ENCODE data around the gene GPR34.

The GPR34 gene

DNA sequence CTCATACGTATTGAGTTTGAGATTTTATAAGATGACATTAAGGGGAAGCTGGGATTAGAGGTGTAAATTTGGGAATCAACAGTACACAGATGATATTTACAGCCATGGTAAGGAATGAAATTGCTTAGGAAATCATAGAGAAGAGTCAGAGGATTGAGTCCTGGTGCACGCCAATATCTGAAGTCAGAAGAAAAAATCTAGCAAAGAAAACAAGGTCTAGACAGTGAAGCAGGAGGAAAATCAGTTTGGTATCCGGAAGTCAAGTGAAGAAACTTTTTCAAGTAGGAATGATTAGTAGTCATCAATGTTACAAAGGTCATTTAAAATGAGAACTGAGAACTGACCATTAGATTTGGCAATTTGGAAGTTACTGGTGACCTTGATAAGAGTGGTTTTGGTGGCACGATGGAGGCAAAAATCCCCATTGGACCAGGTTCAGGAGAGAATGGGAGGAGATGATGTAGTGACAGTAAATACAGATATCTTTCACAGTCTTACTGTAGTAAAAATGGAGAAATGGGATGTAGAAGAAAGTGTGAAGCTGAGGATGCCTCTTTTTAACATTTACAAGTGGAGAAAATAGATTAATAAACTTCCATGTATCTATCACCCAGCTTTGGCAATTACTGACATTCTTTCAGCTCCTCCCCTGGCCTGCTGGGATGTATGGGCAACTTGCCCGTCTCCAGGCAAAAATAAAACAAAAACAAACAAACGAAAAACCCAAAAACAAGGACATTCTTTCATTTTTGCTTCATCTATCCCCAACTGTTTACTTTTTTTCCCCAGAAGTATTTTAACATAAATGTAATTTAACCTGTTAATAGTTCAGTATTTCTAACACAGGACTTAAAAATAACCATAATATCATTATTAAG lies 11.4 kb upstream of the GPR34 start:
- Mint-ChIP-seq H3K4me3 (no peak overlapping the region), H3K9me3 (no peaks in the 10 kb centered on the region), H3K4me1 (no peaks in the 10 kb centered on the region), H3K27me3 (no peaks in the 10 kb centered on the region), H3K36me3 (peaks cover 16% of the 10 kb centered on the region), H3K27ac (no peak overlapping the region)

GRCh38 chrX:41684138-41684537 lies 4.6 kb upstream of the GPR34 start:
- peaks cover 3% of the 10 kb centered on the region for H3K36me3 Mint-ChIP-seq
- H3K9me3 Mint-ChIP-seq, result no peaks in the 10 kb centered on the region
- H3K4me3 Mint-ChIP-seq, result no peak overlapping the region
- H3K4me1 Mint-ChIP-seq, result peaks cover 6% of the 10 kb centered on the region
- H3K27me3 Mint-ChIP-seq, result no peaks in the 10 kb centered on the region
- no peak overlapping the region for H3K27ac Mint-ChIP-seq

- Mint-ChIP-seq H3K4me1 (peaks cover 6% of the 10 kb centered on the region), H3K36me3 (peaks cover 3% of the 10 kb centered on the region), H3K4me3 (no peak overlapping the region), H3K27ac (no peak overlapping the region), H3K27me3 (no peaks in the 10 kb centered on the region), H3K9me3 (no peaks in the 10 kb centered on the region)
Measured at GRCh38 chrX:41684940-41685339, 3.8 kb upstream of the GPR34 start.

GRCh38 chrX:41686788-41687187 lies 2.0 kb upstream of the GPR34 start:
- no peaks in the 10 kb centered on the region for H3K27me3 Mint-ChIP-seq
- H3K27ac Mint-ChIP-seq, result no peak overlapping the region
- H3K4me1 Mint-ChIP-seq, result peaks cover 6% of the 10 kb centered on the region
- no peak overlapping the region for H3K4me3 Mint-ChIP-seq
- no peaks in the 10 kb centered on the region for H3K9me3 Mint-ChIP-seq
- H3K36me3 Mint-ChIP-seq, result no peaks in the 10 kb centered on the region

- no peaks in the 10 kb centered on the region for H3K36me3 Mint-ChIP-seq
- no peak overlapping the region for H3K4me3 Mint-ChIP-seq
- no peaks in the 10 kb centered on the region for H3K27me3 Mint-ChIP-seq
- H3K9me3 Mint-ChIP-seq, result no peaks in the 10 kb centered on the region
- H3K27ac Mint-ChIP-seq, result no peak overlapping the region
- H3K4me1 Mint-ChIP-seq, result peaks cover 10% of the 10 kb centered on the region
Measured at GRCh38 chrX:41688156-41688555, 617 bp upstream of the GPR34 start.

DNA sequence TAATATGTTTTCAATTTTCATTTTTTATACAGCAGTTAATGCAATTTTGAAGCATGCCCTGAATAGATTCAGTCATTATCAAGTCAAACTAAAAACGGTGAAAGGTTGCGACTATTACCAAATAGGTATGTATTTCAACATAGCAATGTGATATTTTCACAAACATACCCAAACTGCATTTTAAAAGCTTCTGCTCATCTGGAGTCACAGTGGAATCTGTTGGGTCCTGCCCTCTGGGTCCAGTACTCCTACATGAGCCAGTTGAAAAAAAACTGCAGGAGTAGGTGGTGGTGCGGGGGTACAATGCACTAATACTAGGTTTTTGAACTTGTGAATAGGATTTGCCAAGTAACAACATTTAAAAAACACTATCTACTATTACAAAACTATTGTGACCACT lies 938 bp downstream of the GPR34 start:
- H3K27me3 Mint-ChIP-seq, result no peaks in the 10 kb centered on the region
- peaks cover 19% of the 10 kb centered on the region for H3K4me1 Mint-ChIP-seq
- no peaks in the 10 kb centered on the region for H3K36me3 Mint-ChIP-seq
- H3K9me3 Mint-ChIP-seq, result no peaks in the 10 kb centered on the region
- no peak overlapping the region for H3K4me3 Mint-ChIP-seq
- no peak overlapping the region for H3K27ac Mint-ChIP-seq

DNA sequence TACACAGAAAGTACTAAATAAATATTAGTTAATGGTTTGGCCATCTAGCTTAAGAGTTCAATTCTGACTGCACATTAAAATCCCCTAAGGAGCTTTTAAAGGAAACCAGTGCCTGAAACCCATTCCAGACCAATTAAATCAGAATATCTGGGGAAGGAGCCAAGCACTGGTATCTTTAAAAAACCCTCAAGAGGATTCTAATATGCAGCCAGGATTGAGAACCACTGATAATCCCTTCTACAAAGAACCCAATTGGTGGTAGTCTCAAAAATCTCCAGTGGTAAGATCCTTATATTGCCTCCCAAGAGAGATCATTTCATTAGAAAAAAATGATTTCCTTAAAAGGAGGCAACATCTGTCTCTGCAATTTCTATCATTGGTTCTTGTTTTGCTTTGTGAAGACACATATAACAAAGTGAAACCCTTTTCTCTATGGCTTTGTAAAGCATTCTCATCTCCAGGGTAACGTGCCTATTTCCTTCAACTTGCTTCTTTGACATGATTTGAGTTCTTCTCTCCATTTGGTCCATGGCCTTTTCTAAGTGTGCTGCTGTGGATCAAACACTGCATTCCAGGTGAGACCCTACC lies 3.5 kb downstream of the GPR34 start:
- H3K4me1 Mint-ChIP-seq, result peaks cover 28% of the 10 kb centered on the region

DNA sequence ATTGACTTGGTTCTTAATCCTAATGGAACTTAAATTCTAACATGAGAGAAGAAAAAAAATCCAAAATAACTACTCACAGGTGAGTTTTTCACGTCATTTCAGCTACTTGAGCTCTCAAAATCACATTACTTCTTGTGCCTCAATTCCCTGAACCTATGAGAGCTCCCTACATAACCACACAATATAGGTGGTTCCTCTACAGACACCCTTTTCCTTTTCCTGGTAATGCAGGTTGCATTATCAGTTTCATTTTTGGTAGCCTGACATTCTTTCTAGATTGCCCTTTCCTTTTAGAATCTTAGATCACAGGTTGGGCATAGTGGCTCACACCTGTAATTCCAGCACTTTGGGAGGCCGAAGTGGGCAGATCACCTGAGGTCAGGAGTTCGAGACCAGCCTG lies 4.3 kb downstream of the GPR34 start:
- no peak overlapping the region for H3K4me3 Mint-ChIP-seq
- peaks cover 28% of the 10 kb centered on the region for H3K4me1 Mint-ChIP-seq
- no peaks in the 10 kb centered on the region for H3K27me3 Mint-ChIP-seq
- no peaks in the 10 kb centered on the region for H3K9me3 Mint-ChIP-seq
- H3K36me3 Mint-ChIP-seq, result peaks cover 10% of the 10 kb centered on the region
- H3K27ac Mint-ChIP-seq, result no peak overlapping the region

More for the DNA sequence above, 3.5 kb downstream of the GPR34 start:
- Mint-ChIP-seq H3K9me3 (no peaks in the 10 kb centered on the region), H3K36me3 (peaks cover 10% of the 10 kb centered on the region), H3K27me3 (no peaks in the 10 kb centered on the region), H3K4me3 (no peak overlapping the region), H3K27ac (no peak overlapping the region)

DNA sequence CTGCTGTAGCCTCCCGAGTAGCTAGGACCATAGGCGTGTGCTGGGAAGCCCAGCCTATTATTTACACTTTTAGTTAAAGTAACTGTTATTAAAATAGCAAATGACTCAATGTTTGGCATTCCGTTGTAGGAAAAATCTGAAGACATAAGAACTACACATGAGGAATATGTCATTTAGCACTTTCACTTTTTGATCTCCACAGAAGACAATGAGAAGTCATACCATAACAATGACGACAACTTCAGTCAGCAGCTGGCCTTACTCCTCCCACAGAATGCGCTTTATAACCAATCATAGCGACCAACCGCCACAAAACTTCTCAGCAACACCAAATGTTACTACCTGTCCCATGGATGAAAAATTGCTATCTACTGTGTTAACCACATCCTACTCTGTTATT lies 6.7 kb downstream of the GPR34 start:
- no peaks in the 10 kb centered on the region for H3K9me3 Mint-ChIP-seq
- no peaks in the 10 kb centered on the region for H3K27me3 Mint-ChIP-seq
- no peak overlapping the region for H3K27ac Mint-ChIP-seq
- peaks cover 22% of the 10 kb centered on the region for H3K4me1 Mint-ChIP-seq
- no peak overlapping the region for H3K4me3 Mint-ChIP-seq
- H3K36me3 Mint-ChIP-seq, result peaks cover 10% of the 10 kb centered on the region

- Mint-ChIP-seq H3K9me3 (no peaks in the 10 kb centered on the region), H3K4me1 (peaks cover 25% of the 10 kb centered on the region), H3K36me3 (peaks cover 6% of the 10 kb centered on the region), H3K27me3 (no peaks in the 10 kb centered on the region), H3K27ac (no peak overlapping the region), H3K4me3 (no peak overlapping the region)
Measured at GRCh38 chrX:41703574-41704029, 14.8 kb downstream of the GPR34 start.

DNA sequence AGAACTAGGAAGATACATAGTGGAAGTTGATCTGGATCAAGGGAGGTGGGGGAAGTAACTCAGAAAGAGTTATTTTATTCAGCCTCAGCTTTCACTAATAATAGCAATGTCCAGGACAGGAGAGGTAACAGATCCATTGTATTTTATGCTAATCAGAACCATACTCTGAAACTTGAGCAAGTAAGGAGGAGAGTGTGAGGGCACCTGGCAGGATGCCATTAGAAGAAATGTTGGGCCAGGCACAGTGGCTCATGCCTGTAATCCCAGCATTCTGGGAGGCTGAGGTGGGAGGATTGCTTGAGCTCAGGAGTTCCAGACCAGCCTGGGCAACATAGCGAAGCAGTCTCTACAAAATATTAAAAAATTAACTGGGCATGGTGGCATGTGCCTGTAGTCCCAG lies 16.3 kb downstream of the GPR34 start:
- Mint-ChIP-seq H3K27ac (no peak overlapping the region), H3K4me1 (peaks cover 31% of the 10 kb centered on the region), H3K9me3 (no peaks in the 10 kb centered on the region), H3K4me3 (no peak overlapping the region), H3K36me3 (peaks cover 6% of the 10 kb centered on the region), H3K27me3 (no peaks in the 10 kb centered on the region)

DNA sequence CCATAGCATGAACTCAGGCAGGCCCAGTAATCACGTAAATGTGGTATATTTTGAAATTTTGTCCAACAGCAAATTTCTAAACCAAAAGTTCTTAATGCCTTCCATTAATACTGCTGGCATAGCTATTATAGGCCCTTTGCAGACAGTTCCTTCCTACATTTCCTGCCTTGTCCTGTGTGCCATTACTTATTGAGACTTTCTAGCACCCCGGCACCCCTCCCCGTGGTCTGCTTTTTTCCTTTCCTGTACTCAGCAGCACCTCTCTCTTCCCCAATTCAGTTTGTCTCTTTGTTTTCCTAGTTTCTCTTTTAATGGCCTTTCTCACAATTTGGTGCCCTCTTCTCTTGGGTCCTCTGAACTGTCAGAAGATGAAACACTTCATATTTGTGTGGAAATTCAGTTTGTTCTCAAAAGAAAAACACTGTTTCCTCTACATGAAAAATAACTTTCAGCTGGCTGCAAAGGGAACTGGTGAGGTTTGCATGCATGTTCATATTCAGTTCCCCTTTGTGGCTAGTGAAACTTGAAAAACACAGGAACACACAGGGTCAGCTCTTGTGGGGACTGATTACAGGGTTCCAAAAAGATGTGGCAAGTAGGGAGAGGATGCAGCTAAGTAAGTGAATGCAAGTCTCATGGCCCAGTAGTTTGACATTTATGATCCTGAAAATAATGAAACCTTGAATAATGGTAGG lies 17.1 kb downstream of the GPR34 start:
- Mint-ChIP-seq H3K4me1 (peaks cover 34% of the 10 kb centered on the region), H3K27me3 (no peaks in the 10 kb centered on the region), H3K27ac (peak overlapping the region; percentile 72), H3K4me3 (no peak overlapping the region), H3K9me3 (no peaks in the 10 kb centered on the region), H3K36me3 (peaks cover 6% of the 10 kb centered on the region)

GRCh38 chrX:41707218-41707617 lies 18.4 kb downstream of the GPR34 start:
- H3K36me3 Mint-ChIP-seq, result peaks cover 6% of the 10 kb centered on the region
- H3K4me1 Mint-ChIP-seq, result peaks cover 34% of the 10 kb centered on the region
- H3K27me3 Mint-ChIP-seq, result no peaks in the 10 kb centered on the region
- no peaks in the 10 kb centered on the region for H3K9me3 Mint-ChIP-seq
- H3K4me3 Mint-ChIP-seq, result no peak overlapping the region
- no peak overlapping the region for H3K27ac Mint-ChIP-seq

- Mint-ChIP-seq H3K27me3 (no peaks in the 10 kb centered on the region), H3K27ac (no peak overlapping the region), H3K36me3 (peaks cover 4% of the 10 kb centered on the region), H3K9me3 (no peaks in the 10 kb centered on the region), H3K4me3 (no peak overlapping the region), H3K4me1 (peaks cover 34% of the 10 kb centered on the region)
Measured at GRCh38 chrX:41708486-41708885, 19.7 kb downstream of the GPR34 start.

- H3K36me3 Mint-ChIP-seq, result peaks cover 2% of the 10 kb centered on the region
- H3K27me3 Mint-ChIP-seq, result no peaks in the 10 kb centered on the region
- H3K4me1 Mint-ChIP-seq, result peaks cover 20% of the 10 kb centered on the region
- H3K27ac Mint-ChIP-seq, result no peak overlapping the region
- no peaks in the 10 kb centered on the region for H3K9me3 Mint-ChIP-seq
- H3K4me3 Mint-ChIP-seq, result no peak overlapping the region
Measured at GRCh38 chrX:41711021-41711667, 22.4 kb downstream of the GPR34 start.

Measured in activated naive CD4-positive, alpha-beta T cell treated with anti-CD3 and anti-CD28 coated beads, Interleukin-2, amount 50 U/mL, for 24 hours (primary cell).